Measurements from ENCODE around the gene FBXO47. TPM values are rescaled to one million over a fixed set of nuclear protein-coding genes. Genes with fewer than 3 reads are reported as not detected.

The FBXO47 gene
- not detected in 2 replicates for total RNA-seq

GRCh38 chr17:38967290-38967738 lies at the start of gene FBXO47:
Gene FBXO47, minus strand, starts transcription at chr17:38967403. Its CDS starts 4,378 bp downstream, at chr17:38963025.

GRCh38 chr17:38925263-38925995 lies 41.8 kb downstream of the FBXO47 start, which contains the start of gene LASP1NB:
Gene LASP1NB, plus strand, starts transcription at chr17:38925614.

Other genes with a start within 250 kb of the FBXO47 start
- 5.8 and 19.0 TPM in 2 replicates for gene CISD3, start 237.1 kb downstream of the FBXO47 start, total RNA-seq
- 2.9 and 4.7 TPM in 2 replicates for gene PCGF2, start 219.1 kb downstream of the FBXO47 start, total RNA-seq
- gene PSMB3, start 214.7 kb downstream of the FBXO47 start, total RNA-seq: 158 and 179 TPM in 2 replicates
- gene PIP4K2B, start 167.8 kb downstream of the FBXO47 start, total RNA-seq: 53.4 and 55.6 TPM in 2 replicates
- gene CWC25, start 142.1 kb downstream of the FBXO47 start, total RNA-seq: 5.2 and 13.5 TPM in 2 replicates
- gene RPL23, start 113.7 kb downstream of the FBXO47 start, total RNA-seq: 1,484 and 1,693 TPM in 2 replicates
- 327 and 332 TPM in 2 replicates for gene LASP1, start 97.3 kb downstream of the FBXO47 start, total RNA-seq
- 0.49 and 0.54 TPM in 2 replicates for gene PLXDC1, start 184.2 kb upstream of the FBXO47 start, total RNA-seq
- gene ARL5C, start 198.8 kb upstream of the FBXO47 start, total RNA-seq: not detected in 2 replicates
- 3.4 and 7.9 TPM in 2 replicates for gene CACNB1, start 230.3 kb upstream of the FBXO47 start, total RNA-seq
- gene RPL19, start 232.9 kb upstream of the FBXO47 start, total RNA-seq: 2,187 and 2,630 TPM in 2 replicates

All from cardiac atrium fibroblast (primary cell).